HG03135 (cell line): Measurements from ENCODE around the gene NECTIN2.
"Not testable (repeated sequence)": the region's sequence is repeated elsewhere in the genome, so short reads cannot be mapped to it uniquely, and the experiment has no call there.

Experiments
- ATAC-seq: cut with Tn5 transposase; IDR thresholded peaks from one replicate; pipeline ENCODE4 v1.9.1; 2021; ENCODE audit warnings: mild to moderate bottlenecking, moderate library complexity; ENCODE audit not compliant: unreplicated experiment

The NECTIN2 gene

DNA sequence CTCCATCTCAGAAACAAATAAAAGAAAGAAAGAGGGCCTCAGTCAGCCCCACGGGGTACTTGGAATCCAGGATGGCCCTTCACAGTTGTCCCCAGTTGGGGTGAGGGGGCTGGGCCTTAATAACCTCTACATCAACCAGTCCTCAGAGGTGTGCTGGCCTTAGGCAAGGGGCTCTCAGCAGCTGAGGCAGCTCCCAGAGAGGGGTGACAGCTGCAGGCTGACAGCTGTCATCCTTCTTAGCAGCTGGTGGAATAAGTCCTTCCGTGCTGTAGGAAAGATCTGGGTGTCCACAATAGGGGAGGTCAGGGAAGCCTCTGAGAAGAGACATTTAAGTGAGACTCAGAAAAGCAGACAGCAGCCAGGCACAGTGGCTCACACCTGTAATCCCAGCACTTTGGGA, 29.8 kb upstream of the NECTIN2 start:
- ATAC-seq = no peak

- no peak for ATAC-seq
Measured at GRCh38 chr19:44817725-44818465, 28.2 kb upstream of the NECTIN2 start.

DNA sequence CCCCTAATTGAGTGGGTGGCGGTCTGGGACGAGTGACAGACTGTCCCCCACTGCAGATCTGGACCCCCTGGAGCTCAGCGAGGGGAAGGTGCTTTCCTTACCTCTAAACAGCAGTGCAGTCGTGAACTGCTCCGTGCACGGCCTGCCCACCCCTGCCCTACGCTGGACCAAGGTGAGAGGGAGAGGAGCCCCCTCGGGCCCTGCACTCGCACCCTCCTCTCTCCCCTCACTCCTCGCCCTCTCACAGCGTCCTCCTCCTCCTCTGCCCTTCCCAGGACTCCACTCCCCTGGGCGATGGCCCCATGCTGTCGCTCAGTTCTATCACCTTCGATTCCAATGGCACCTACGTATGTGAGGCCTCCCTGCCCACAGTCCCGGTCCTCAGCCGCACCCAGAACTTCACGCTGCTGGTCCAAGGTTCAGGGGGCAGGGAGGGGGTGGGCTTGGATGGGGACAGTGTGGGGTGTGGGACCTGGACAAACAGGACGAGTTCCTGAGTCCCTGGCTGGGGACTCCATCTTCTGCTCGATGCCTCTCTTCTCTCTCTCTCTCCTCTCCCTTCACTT, 27.5 kb upstream of the NECTIN2 start:
- no peak for ATAC-seq

DNA sequence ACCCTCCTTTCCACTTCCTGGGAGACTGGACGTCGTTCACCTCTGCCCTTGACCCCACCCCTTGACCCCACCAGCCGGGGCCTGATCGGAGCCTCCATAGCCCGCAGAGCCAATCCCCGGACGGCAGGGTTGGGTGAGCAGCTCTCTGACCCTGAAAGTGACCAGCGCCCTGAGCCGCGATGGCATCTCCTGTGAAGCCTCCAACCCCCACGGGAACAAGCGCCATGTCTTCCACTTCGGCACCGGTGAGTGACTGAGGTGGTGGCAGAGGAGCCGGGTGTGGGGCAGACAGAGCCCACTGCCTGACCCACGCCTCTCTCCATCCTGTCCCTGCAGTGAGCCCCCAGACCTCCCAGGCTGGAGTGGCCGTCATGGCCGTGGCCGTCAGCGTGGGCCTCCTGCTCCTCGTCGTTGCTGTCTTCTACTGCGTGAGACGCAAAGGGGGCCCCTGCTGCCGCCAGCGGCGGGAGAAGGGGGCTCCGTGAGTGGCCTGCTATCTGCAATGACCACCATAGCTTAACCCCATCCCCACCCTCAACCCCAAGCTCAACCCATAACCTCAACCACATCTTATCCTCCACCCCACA, 26.8 kb upstream of the NECTIN2 start:
- no peak for ATAC-seq

- no peak for ATAC-seq
Measured at GRCh38 chr19:44820648-44821609, 25.2 kb upstream of the NECTIN2 start.

GRCh38 chr19:44822177-44822576, 23.9 kb upstream of the NECTIN2 start:
- no peak for ATAC-seq

DNA sequence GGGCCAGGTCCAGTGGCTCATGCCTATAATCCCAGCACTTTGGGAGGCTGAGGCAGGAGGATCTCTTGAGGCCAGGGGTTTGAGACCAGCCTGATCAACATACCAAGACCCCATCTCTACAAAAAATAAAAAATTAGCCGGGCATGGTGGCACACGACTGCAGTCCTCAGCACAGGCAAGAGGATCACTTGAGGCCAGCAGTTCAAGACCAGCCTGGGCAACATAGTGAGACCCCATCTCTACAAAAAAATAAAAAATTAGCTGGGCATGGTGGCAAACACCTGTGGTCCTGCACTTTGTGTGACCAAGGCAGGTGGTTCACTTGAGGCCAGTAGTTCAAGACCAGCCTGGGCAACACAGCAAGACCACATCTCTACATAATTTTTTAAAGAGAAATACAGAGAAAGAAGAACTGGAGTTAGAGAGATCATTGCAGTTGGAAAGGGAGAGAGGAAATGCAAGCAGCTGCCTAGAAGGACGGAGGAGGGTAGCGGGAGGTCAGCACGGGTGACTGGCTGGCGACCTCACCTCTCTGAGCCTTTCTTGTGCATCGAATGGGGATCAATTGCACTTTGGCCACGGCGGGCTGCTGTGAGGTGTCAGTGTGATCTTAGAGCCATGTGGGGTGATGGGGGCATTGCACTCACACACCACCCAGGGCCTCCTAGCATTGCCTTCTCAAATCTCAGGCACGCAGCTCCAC, 23.3 kb upstream of the NECTIN2 start:
- no peak for ATAC-seq

DNA sequence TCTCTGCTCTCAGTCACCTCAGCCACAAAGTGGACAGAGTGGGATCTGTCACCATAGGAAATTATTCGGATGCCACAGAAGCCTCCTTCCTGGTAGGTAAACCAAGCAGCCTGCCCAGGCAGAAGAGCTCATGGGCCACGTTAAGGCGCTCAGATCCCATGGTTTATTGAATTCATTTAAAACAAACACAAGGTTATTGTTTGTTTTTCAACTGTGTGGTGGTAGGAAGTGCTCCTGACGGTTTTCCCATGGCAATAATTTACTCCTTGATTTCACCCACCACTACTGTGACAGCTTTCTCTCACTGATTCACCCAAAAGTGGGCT, 22.8 kb upstream of the NECTIN2 start:
- ATAC-seq = no peak

DNA sequence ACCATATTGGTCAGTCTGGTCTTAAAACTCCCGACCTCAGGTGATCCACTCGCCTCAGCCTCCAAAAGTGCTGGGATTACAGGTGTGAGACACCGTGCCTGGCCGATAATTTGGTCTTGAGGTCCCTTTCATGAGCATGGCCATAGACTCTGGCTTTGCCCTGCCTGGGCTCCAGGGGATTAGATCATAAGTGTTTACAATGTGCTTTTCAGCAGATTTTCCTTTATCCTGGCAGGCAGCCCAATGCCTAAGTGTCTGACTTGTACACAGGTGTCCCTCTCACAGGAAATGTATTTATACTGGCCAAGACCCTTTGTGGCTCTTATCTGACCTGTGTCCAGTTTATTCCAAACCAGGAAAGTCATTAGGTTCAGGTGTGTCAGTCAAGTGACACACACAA, 21.3 kb upstream of the NECTIN2 start:
- no peak for ATAC-seq

DNA sequence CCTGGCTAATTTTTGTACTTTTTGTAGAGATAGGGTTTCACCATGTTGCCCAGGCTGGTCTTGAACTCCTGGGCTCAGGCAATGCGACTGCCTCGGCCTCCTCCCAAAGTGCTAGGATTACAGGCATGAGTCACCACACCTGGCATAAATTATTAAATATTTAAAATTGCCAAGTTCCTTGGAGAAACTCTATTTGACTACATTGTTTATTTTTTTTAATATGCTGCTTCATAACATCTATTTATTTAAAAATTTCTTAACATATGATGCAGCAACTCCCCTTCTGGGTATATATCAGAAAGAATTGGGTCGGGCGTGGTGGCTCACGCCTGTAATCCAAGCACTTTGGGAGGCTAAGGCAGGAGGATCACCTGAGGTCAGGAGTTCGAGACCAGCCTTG, 13.2 kb upstream of the NECTIN2 start:
- not testable (repeated sequence) for ATAC-seq

GRCh38 chr19:44834399-44834798, 11.7 kb upstream of the NECTIN2 start:
- not testable (repeated sequence) for ATAC-seq

GRCh38 chr19:44839276-44839675, 6.8 kb upstream of the NECTIN2 start:
- no peak for ATAC-seq

GRCh38 chr19:44840811-44841210, 5.3 kb upstream of the NECTIN2 start:
- ATAC-seq = no peak

DNA sequence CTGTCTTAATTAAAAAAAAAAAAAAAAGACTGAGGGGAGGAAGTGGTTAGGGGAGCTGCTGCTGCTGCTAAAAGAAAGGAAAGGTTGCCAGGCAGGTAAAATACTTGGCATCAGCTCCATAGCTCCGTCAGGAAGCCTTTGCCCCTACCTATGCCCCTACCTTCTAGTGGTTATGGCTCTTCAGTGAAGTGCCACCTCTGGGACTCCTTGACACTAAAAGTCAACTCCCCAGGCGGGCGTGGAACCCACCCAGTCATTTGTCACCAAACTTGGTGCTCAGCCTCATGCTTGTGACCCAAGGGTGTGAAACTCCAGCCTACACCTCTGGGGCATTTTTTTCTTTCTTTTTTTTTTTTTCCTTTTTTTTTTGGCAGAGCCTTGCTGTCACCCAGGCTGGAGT, 4.9 kb upstream of the NECTIN2 start:
- ATAC-seq = no peak

GRCh38 chr19:44845286-44845611, 848 bp upstream of the NECTIN2 start:
- ATAC-seq = no peak

DNA sequence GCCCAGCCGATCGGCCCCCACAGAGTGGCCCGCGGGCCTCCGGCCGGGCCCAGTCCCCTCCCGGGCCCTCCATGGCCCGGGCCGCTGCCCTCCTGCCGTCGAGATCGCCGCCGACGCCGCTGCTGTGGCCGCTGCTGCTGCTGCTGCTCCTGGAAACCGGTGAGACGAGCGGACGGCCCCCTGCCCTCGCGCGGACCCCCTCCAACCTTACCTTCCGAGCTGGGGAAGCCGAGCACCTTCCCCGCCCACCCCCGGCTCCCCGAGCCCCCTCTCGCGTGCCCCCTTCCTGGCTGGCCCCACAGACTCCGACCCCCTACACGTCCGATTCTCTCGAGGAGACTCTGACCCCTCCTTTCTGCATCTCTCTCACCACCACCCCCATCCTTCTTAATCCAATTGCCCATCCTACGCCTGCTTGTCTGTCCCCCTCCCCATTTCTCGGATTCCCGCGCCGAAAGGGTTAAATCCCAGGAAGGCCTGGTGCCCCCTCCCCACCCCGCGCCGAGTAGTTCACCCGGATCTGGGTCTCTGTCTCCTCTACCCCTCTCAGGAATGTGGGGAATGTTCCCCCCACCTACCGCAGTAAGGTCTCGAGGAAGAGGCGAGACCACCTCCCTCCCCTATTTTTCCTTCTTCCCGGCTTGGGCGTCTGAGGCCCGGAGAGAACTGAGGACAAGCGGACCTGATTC, 502 bp downstream of the NECTIN2 start:
- no peak for ATAC-seq

DNA sequence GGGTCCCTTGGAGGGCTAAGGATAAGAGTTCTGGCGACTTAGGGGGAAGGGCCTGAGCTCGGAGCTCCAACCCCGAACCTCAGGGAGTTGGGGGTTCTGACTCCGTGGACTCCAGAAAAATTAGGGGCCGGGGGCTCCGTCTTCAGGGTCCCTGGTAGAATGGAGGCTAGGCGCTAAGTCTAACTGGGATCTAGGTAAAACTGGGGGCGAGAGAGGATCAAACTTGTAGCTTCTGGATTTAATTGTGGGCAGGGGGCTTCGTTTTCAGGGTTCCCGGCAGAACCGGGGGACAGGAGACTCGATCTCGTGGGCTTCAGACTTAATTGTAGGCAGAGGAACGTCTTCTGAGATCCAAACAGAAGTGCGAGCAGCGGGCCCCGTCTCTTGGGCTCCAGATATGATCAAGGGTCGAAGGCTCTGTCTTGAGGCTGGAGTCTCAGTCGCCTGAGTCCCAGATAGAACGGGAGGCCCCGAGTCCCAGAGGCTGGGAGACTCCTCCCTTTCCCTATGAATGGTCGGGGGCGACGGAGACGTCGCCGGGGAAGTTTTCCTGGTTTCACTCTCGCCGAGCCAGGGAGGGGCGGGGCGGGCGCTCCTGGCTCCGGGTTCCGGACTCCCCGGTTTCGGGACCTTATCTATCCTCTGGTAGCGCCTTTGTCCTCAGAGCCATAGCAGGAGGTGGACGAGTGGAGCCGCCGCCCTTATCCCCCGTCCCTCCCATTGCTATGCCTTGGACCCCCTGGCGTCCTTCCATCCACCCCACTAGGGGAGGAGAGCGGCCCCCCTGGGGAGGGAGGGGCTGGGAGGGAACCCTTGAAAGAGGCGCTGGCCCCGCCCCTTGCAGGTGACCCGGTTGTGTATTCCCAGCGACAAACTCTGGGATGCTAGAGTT, 1.3 kb downstream of the NECTIN2 start:
- no peak for ATAC-seq

- no peak for ATAC-seq
Measured at GRCh38 chr19:44848036-44848811, 2.1 kb downstream of the NECTIN2 start.
